ENCODE data around the gene TRIM40.
"Not testable (repeated sequence)": the region's sequence is repeated elsewhere in the genome, so short reads cannot be mapped to it uniquely, and the experiment has no call there.

TRIM40 gene

DNA sequence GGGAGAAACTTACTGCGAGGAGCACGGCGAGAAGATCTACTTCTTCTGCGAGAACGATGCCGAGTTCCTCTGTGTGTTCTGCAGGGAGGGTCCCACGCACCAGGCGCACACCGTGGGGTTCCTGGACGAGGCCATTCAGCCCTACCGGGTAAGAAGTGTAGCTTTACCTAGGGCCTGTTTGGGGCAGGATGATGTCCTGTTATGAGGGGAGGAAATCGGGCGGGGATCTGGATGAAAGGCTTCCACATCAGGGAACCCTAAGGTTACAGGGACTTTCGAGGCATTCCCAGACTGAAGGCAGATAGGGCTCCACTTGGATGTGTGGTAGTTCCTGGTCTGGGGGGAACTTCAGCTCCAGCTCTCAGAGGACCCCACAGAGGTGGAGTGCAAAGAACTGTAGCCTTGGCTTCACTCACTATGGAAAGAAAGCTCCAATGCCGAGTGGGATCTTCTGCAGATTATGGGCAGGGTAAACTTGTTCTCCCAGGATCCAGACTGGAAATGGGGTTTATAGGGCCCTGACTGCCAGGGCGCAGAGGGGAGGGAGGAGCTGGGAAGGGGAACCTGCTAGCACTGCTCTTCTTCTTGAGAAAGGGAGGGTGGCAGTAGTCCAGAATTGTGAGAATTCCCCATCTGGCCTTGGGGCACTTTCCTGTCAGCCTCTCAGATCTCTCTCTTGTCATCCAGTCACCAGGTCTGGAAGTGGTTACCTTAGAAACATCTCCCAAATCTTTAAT lies 28.1 kb downstream of the TRIM40 start:
- in situ Hi-C loops (cut with HindIII; ENCODE audit: low pct_unique_long_range_greater_than_20kb, low sequenced_read_pairs) = no loop called here
- TF ChIP-seq JUND (IDR thresholded peaks at IDR 0.05; ENCODE audit: low read depth) = no peak
- DNase-seq (ENCODE audit: low read depth in 1 of 2, low spot score in 1 of 2) = no peak

- in situ Hi-C loops (cut with HindIII; ENCODE audit: low pct_unique_long_range_greater_than_20kb, low sequenced_read_pairs) = no loop called here
- no peak for DNase-seq (ENCODE audit: low read depth in 1 of 2, low spot score in 1 of 2)
- no peak for TF ChIP-seq JUND (IDR thresholded peaks at IDR 0.05; ENCODE audit: low read depth)
Observed at GRCh38 chr6:30164714-30165113, 28.8 kb downstream of the TRIM40 start.

GRCh38 chr6:30165238-30165637 lies 29.3 kb downstream of the TRIM40 start:
- in situ Hi-C loops (cut with HindIII; ENCODE audit: low pct_unique_long_range_greater_than_20kb, low sequenced_read_pairs); DNase-seq (ENCODE audit: low read depth in 1 of 2, low spot score in 1 of 2): not testable (repeated sequence)

- in situ Hi-C loops (cut with HindIII; ENCODE audit: low pct_unique_long_range_greater_than_20kb, low sequenced_read_pairs) = no loop called here
- DNase-seq (ENCODE audit: low read depth in 1 of 2, low spot score in 1 of 2) = no peak
Observed at GRCh38 chr6:30167101-30167500, 31.2 kb downstream of the TRIM40 start.

GRCh38 chr6:30168741-30169140 lies 32.8 kb downstream of the TRIM40 start:
- no peak for DNase-seq (ENCODE audit: low read depth in 1 of 2, low spot score in 1 of 2)
- no peak for TF ChIP-seq JUND (IDR thresholded peaks at IDR 0.05; ENCODE audit: low read depth)
- in situ Hi-C loops (cut with HindIII; ENCODE audit: low pct_unique_long_range_greater_than_20kb, low sequenced_read_pairs) = no loop called here

More at GRCh38 chr6:30167101-30167500, 31.2 kb downstream of the TRIM40 start:
- no peak for TF ChIP-seq JUND (IDR thresholded peaks at IDR 0.05; ENCODE audit: low read depth)

GRCh38 chr6:30169658-30170614 lies 34.0 kb downstream of the TRIM40 start:
- in situ Hi-C loops (cut with HindIII; ENCODE audit: low pct_unique_long_range_greater_than_20kb, low sequenced_read_pairs) = no loop called here
- peak; percentile 55 to 63 for DNase-seq (ENCODE audit: low read depth in 1 of 2, low spot score in 1 of 2)
- TF ChIP-seq JUND (IDR thresholded peaks at IDR 0.05; ENCODE audit: low read depth) = no peak

DNA sequence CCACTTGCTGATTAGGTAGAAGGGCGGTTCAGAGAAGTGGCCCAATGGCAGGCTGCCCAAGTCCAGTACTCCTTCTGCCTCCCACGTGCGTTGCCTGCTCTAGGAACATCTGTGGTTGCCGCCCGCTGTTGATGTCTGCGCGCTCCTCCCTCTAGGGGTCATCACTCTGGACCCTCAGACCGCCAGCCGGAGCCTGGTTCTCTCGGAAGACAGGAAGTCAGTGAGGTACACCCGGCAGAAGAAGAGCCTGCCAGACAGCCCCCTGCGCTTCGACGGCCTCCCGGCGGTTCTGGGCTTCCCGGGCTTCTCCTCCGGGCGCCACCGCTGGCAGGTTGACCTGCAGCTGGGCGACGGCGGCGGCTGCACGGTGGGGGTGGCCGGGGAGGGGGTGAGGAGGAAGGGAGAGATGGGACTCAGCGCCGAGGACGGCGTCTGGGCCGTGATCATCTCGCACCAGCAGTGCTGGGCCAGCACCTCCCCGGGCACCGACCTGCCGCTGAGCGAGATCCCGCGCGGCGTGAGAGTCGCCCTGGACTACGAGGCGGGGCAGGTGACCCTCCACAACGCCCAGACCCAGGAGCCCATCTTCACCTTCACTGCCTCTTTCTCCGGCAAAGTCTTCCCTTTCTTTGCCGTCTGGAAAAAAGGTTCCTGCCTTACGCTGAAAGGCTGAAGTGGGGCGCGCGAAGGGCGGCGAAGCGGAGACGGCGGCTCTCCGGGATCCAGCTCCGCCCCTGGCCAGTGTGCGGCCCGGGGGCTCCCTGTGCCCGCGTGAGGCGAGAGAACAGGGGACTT lies 35.9 kb downstream of the TRIM40 start:
- no peak for DNase-seq (ENCODE audit: low read depth in 1 of 2, low spot score in 1 of 2)
- TF ChIP-seq JUND (IDR thresholded peaks at IDR 0.05; ENCODE audit: low read depth) = no peak
- in situ Hi-C loops (cut with HindIII; ENCODE audit: low pct_unique_long_range_greater_than_20kb, low sequenced_read_pairs) = no loop called here

- in situ Hi-C loops (cut with HindIII; ENCODE audit: low pct_unique_long_range_greater_than_20kb, low sequenced_read_pairs) = no loop called here
- no peak for TF ChIP-seq JUND (IDR thresholded peaks at IDR 0.05; ENCODE audit: low read depth)
- no peak for DNase-seq (ENCODE audit: low read depth in 1 of 2, low spot score in 1 of 2)
Observed at GRCh38 chr6:30172681-30173080, 36.7 kb downstream of the TRIM40 start.

- no peak for TF ChIP-seq JUND (IDR thresholded peaks at IDR 0.05; ENCODE audit: low read depth)
- no peak for DNase-seq (ENCODE audit: low read depth in 1 of 2, low spot score in 1 of 2)
- in situ Hi-C loops (cut with HindIII; ENCODE audit: low pct_unique_long_range_greater_than_20kb, low sequenced_read_pairs) = no loop called here
Observed at GRCh38 chr6:30175765-30176164, 39.8 kb downstream of the TRIM40 start.

GRCh38 chr6:30178837-30179236 lies 42.9 kb downstream of the TRIM40 start:
- DNase-seq (ENCODE audit: low read depth in 1 of 2, low spot score in 1 of 2) = no peak
- in situ Hi-C loops (cut with HindIII; ENCODE audit: low pct_unique_long_range_greater_than_20kb, low sequenced_read_pairs) = no loop called here
- no peak for TF ChIP-seq JUND (IDR thresholded peaks at IDR 0.05; ENCODE audit: low read depth)

GRCh38 chr6:30180145-30180544 lies 44.2 kb downstream of the TRIM40 start:
- TF ChIP-seq JUND (IDR thresholded peaks at IDR 0.05; ENCODE audit: low read depth) = no peak
- DNase-seq (ENCODE audit: low read depth in 1 of 2, low spot score in 1 of 2) = no peak
- in situ Hi-C loops (cut with HindIII; ENCODE audit: low pct_unique_long_range_greater_than_20kb, low sequenced_read_pairs) = no loop called here

- in situ Hi-C loops (cut with HindIII; ENCODE audit: low pct_unique_long_range_greater_than_20kb, low sequenced_read_pairs) = no loop called here
- DNase-seq (ENCODE audit: low read depth in 1 of 2, low spot score in 1 of 2) = no peak
- TF ChIP-seq JUND (IDR thresholded peaks at IDR 0.05; ENCODE audit: low read depth) = no peak
Observed at GRCh38 chr6:30184417-30185031, 48.6 kb downstream of the TRIM40 start.
